Astrocyte (in vitro differentiated cells and primary cell): ENCODE data around the gene CCDC174.

ENCODE experiments used
- CTCF ChIP-seq: IDR thresholded peaks from 2 replicates; pipeline ENCODE4 v1.5.1; 2011; ENCODE audit warnings: low read depth, mild to moderate bottlenecking, inconsistent platforms, low read length, moderate library complexity; ENCODE audit not compliant: insufficient read depth
- EZH2 ChIP-seq: IDR thresholded peaks from 2 replicates; pipeline ENCODE4 v1.6.1; 2012; ENCODE audit warnings: mild to moderate bottlenecking, low read length, inconsistent platforms; ENCODE audit not compliant: insufficient read depth

- TF ChIP-seq CTCF, result no peak
- no peak for TF ChIP-seq EZH2
These were observed 19.1 kb upstream of the CCDC174 start for GRCh38 chr3:14632442-14632930.
